ENCODE results near the gene DLST. TPM values are rescaled to one million over a fixed set of nuclear protein-coding genes. Genes with fewer than 3 reads are reported as not detected.

Gene DLST
- total RNA-seq (2014; rRNA removed; shearing (Covaris generic)): 31.9 and 35.2 TPM in 2 replicates

DNA sequence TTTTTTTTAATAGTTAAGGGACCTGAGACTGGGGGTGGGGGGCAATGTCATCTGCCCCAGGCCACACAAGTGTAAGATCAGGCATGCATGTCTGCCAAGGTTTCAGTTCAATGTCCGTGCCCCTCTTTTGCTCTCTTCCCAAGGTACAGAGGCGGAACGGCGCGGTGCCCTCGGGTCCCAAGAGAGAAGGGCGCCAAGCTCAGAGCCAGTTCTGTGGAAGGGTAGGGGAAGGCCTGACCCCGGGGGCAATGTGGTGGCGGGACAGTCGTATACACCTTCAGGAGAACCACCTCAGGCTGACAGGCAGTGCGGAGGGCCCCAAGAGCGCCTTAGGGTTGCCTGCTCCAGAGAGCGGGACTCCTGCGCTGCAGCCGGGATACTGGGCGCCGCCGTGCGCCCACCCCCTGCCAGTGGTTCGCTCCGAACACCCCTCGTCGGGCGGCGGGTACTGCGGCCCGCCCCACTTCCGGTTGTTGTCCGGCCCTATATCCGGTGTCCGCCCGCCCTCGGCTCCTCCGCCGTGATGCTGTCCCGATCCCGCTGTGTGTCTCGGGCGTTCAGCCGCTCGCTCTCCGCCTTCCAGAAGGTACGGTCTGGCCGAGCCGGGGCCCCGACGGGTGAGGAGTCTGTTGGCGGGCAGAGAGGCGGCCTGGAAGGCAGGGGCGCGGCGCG lies at the start of gene DLST:
TSS of gene DLST (plus strand) at position 486 of the 672 bp plus-strand sequence. CDS start at position 524, 38 bp downstream.
- DNase-seq (ENCODE audit: low spot score): peak; percentile 85

DNA sequence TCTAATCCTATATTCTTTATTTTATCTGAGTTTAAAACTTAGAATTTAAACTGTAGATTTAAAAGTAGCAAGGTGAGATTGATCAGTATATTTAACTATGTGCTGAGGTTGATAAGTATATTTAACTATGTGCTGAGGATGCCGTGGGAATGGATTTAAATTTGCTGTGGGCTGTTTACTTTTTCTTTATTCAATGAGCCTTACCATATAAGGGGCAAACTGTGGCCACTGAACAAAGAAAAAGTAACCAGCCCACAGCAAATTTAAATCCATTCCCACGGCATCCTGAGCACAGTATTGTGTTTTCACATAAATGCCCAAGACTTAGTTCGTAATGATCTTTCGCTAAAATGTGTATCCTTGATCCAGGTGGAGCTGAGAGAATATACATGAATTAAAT lies 48.9 kb upstream of the DLST start:
- no peak for DNase-seq (ENCODE audit: low spot score)

DNA sequence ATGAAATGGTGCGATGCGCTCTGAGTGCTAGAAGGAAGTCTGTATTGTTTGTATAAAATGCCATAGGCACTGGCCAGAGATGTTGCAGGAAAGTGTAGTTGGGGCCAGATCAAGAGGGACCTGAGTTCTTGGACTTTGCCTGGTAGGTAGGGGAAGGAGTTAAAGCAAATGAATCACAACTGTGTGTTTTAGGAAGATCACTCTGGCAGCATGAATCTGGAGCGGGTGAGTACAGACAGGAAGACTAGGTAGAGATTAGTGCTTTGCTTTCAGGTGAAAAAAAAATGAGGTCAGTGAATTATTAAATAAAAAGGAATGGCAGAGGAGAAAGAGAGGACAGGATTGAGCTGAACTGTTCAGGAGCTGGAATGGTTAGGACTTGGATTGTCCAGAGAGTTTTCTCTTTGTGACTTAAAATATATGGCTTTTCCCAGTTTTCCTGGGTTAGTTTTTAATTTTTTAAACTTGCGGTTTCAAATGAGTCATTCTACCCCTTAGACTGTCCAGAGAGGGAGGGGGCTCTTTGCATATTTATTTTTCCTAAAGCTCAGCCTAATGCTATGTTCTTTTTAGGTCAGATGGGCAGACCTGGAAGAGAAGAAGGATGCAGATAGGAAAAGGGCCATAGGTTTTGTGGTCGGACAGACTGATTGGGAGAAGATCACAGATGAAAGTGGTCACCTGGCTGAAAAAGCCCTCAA lies 46.9 kb upstream of the DLST start:
- DNase-seq (ENCODE audit: low spot score): no peak

DNA sequence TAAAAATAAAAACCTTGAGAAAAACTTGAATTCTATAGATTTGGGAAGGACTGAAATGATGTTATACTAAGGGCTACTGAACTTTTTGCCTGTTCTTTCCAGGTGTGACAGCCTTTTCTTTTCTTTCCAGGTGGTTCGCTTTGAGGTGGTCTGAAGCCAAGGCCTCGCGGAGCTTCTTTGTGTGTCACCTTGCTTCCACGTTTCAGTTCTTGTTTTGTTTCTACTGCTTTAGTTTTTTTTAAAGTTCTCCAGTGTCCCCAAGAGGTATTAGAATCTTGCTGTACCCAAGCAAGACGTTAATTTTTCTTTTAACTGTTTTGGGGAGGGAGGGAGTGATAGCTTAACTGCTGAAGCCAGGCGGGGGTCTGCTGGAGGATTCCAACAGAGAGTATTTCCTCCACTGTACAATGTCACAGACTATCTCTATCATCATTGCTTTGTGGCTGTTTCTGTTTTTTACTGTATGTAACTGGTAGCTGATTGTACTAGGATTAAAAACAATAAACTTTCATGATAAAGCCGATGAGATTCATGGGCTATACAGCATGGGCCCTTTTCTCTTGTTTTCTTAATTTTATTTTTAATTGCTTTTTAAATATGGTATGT lies 46.0 kb upstream of the DLST start:
- DNase-seq (ENCODE audit: low spot score): no peak

DNA sequence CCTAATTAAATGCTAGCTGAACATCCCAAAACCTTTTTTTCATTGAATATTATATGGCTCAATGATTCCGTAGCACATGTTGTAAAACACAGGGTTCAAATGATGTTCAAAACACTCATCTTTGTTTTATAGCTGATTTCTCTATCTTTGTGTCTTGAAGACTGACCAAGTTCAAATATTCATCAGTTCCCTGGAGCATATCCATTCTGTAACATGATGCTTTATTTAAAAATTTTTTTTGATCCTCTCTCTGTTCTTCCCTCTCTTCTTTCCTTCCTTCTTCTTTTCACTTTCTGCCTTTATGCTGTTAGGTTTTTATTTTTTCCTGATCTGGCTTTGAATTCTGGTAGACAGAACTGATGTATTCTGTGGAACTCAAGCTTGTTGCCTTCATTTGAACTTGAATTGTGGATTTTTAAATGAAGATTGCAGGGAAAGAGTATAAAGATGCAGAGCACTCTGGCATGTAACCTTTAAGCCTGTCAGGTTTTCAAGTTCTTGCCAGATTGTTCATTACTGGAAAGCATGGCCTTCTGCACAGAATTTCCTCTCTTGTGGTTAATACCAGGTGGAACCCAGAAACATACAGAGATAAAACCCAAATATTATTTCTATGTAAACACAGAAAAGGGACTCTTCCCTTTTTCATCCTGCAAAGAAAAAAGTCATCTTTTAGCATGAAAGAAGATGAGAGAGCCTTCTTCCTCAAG lies 45.3 kb upstream of the DLST start:
- DNase-seq (ENCODE audit: low spot score): no peak

DNA sequence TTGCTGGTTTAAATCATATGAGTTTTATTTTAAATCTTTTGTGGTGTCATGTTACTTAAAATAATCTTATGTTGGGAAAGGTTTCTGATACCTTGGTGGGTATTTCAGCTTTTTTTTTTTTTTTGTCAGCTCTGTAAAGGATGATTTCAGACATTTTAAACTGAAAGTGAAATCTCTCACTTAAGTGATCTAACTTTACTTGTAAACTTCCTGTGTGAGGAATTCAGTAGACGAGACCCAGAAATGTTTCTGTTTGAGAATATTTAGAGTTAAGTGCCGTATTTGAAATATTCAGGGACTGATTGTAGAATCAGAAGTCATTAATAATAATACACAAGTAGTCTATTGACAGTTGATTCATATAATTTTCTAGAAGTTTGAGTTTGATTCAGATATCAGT lies 43.5 kb upstream of the DLST start:
- DNase-seq (ENCODE audit: low spot score): no peak

DNA sequence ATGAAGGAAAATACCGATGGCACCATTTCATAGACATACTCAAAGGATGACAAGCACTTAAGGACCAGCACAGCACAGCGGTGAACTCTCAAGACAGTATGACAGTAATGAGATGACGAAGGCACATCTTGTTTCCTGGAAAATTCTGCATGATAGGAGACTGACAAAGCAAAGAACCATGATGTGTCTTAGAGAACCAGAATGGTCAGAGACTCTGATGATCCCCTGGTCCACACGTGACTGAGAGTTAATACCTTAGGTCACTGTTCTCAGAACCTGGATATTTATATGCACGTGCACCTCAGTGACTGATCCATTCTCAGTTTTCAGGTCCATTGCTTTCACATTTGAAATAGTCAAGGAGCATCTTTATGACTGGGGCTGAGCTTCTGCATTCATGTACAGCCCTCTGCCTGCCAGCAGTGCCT lies 41.1 kb upstream of the DLST start:
- no peak for DNase-seq (ENCODE audit: low spot score)

DNA sequence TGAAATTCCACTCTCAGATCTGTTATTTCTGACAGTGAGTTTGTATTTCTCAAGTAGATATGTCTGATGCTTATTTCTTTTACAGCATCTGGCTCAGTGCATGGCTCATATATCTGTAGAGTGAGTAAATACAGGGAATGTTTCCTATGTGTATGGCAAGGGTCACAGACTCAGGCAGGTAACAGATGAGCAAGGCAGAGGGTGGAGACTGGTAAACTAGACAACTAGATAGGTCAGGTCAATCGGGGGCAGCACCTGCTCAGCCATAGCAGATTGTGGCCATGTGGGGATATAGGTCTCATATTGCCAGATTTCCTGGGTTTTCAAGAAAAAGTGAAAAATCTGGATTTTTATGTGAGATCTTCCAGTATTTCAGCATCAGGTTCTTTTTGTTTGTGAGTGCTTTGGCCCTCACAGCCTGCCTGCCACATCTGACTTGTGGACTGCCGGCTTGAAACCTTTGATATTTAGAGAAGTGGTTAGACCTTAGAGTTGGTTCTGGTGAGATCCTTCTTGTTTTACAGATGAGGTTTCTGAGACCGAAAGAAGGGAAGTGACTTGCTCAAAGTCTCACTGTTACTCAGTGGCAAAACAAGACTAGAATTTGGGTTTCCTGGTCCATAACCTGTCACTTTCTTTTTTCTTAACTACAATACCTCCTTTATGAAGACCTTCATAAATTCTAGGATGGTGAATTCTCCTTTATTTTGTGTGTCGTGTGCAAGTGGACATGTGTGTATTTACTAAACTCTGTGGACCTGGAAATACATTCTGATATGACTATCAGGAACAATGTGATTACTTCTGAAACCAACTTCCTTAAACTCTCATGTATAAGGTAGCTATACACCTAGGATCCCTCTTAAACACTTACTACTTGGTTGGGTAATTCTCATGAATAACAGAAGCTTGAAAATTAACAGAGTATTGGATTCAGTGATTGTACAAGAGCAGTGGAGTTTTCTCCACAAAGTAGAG lies 40.2 kb upstream of the DLST start:
- no peak for DNase-seq (ENCODE audit: low spot score)

DNA sequence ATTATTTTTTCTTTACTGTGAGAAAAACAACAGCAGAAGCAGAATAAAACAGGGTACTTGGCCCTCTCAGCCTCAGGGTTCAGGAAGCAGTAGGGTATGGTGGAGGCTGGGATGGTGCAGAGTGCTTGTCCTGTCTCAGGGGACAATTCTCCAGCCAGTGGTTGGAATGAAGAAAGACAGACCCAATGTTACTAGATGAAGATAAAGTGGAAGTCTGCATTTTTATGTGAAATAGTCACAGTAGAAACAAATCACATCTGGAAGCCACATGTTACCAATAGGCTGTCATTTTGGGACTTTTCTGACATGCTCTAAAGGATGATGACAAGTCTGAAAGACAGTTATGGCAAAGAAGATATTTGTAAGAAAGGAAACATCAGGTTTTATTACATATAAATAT lies 38.1 kb upstream of the DLST start:
- no peak for DNase-seq (ENCODE audit: low spot score)

DNA sequence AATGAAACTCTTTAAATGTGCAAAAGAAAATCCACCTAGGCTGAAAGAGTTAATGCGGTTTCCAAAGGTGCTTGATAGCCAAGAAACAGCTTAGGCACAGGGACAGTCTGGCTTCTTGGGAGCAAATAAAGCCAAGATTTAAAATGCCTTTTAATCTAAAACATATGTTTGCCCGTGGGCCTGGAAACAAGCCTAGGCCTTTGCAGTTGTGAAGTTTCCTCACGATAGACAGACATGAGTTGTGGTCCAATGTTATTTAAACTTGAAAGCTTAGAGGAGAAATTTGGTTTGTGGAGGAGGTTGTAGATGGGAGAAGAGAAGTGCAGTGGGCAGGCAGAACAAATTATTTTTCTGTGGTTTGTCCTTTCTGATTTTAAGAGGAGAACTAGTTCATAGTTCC lies 35.5 kb upstream of the DLST start:
- DNase-seq (ENCODE audit: low spot score): no peak

DNA sequence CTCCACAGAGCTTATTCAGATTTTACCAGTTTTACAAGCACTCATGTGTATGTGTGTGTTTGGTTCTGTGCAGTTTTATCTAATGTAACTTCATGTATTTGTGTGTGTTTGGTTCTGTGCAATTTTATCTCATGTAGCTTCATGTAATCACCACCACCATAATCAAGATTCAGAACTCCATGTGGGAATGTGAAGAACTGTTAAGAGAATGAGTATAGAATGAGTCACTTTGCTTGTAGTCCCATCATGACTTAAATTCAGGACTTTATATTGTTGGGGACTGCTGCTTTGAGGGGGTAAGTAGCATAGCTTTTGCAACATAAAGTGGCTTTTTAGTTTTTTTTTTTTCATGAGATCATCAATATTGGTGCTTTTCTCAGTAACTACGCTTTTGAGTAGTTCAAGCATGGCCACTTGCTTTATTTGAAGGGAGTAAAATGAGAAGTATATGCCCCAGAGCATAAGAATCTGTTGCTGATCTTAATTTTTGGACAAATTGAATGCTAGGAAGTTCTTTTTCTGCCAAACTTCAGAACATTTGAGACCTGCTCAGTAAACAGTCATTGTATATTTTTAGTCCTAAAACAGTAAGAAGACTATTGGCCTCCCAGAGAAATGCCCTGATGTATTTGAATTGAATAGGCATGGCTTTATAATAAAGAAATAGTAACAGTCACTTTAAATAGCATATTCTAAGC lies 34.6 kb upstream of the DLST start:
- DNase-seq (ENCODE audit: low spot score): no peak

DNA sequence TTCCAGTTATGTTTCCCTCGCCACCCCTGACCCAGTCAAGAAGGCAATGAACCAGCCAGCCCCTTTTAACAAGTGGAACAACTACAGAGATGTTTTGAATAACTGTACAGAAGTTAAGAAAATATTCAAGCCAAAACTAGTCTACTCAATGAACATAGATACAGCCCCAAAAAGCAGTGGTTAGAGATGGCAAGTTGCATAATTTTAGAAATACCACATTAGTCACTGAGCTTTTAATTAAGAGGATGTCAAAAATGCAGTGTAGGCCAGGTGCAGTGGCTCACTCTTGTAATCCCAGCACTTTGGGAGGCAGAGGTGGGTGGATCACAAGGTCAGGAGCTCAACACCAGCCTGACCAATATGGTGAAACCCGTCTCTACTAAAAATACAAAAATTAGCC lies 32.9 kb upstream of the DLST start:
- DNase-seq (ENCODE audit: low spot score): no peak

DNA sequence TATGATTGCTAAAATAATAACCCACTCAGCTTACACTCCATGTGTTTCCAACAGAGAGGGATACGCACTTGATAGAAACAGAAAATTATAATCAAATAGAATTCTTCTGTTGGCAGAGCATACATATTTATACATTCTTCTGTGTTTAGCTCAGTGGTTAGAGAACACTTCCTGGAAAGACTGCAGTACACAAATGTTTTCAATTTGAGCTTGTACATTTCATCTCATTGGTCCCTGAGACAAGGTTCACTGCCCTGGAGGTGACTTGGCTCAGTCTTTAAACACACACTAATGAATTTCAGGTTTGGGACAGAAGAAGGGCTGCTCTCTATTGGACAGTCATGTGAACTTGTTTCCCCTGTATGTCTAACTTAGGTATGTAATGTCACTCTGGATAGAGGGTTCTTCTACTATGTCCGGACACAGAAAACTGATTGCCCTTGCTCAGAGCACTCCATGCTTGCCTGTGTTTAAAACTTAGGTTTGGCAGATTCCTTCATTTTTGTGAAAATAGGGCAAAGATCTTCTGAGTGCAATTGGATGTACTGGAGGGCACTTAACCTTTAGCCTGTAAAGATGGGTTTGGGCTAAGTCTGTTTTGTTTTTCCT lies 28.7 kb upstream of the DLST start:
- no peak for DNase-seq (ENCODE audit: low spot score)

DNA sequence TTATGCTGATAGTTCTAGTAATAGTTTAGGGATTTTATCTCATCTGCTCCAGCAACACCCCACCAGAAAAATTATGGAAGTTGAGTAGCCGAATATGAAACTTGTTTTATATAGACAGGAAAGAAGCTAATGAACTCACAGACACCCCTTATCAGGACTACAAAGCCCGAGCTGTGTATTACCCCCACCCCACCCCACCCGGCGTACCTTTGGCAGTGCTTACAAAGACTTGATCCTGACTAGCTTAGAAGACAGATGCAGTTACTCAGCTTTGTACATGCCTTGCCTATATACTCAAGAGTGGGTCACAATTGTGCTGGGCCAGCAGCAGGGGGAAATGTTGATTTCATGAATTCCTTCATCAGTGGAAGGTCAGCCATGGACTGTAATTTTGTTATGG lies 28.1 kb upstream of the DLST start:
- no peak for DNase-seq (ENCODE audit: low spot score)

DNA sequence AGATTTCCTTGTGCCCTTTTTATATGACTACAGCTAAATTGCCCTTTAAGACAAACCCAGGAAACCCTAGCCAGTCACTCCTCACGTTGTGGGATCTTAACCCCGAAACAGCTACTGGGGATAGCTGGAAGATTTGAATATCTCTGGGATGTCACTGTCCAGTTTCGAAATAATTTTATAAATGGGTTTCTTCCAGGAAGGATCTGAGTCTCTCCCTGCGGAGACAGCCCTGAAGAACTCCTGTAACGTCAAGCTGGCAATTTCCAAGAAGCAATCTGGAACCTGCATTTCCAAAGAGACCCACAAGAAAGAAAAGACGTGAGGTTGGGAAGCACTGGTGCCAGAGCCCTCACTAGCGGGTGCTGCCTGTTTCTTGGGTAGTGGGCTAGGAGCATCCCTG lies 26.7 kb upstream of the DLST start:
- no peak for DNase-seq (ENCODE audit: low spot score)

DNA sequence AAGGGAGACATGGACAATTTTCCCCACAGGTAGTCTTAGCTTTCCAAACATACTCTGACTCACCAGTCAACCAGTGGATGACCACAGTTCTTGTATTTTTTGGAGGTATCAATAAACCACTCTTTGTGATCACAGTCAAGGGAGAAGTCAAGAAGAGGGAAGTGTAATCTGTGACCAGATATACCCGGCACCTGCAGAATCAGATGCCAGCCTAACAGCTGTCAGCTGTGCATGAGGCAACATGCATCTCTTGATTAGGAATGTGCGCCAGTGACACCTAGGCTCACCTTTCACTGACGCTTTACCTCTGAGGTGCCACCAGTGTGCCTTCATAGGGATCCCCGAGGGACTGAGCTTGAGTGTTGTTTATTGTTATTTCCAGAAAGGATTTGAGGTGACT lies 25.8 kb upstream of the DLST start:
- DNase-seq (ENCODE audit: low spot score): no peak

DNA sequence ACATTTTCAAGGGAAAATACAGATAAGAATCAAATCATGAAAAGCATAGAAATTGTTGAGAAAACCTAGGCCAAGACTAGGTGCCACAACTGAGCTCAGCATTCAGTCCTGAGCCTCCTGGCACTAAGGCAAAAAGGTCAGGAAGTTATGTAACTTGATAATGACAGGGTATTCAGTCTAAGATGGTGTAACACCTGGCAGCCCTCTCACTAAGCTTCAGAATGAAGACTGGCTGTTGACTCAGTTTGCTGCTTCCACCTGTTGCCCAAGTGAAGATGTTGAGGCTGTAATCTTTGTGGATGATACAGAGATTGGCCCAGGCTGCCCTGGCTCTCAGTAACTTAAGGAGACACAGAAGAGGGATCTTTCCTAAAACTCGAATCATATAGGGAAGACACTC lies 25.4 kb upstream of the DLST start:
- DNase-seq (ENCODE audit: low spot score): no peak

DNA sequence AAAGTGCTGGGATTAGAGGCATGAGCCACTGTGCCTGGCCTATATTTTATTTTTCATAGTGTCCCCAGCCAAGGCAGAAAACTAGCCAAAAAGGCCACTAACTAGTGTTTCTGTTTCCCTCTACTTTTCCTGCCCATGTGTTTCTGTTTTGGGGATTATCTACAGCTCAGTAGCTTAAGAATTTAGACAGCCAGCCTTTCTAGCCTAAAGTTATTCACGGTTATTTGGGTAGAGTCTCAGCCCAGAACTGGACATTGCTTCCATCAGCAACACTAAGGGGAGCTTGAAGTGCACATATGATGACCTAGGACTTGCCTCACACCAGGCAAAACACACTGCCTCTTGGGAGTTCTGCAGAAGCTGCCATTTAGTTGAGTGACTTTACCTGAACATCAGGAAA lies 23.7 kb upstream of the DLST start:
- DNase-seq (ENCODE audit: low spot score): no peak

DNA sequence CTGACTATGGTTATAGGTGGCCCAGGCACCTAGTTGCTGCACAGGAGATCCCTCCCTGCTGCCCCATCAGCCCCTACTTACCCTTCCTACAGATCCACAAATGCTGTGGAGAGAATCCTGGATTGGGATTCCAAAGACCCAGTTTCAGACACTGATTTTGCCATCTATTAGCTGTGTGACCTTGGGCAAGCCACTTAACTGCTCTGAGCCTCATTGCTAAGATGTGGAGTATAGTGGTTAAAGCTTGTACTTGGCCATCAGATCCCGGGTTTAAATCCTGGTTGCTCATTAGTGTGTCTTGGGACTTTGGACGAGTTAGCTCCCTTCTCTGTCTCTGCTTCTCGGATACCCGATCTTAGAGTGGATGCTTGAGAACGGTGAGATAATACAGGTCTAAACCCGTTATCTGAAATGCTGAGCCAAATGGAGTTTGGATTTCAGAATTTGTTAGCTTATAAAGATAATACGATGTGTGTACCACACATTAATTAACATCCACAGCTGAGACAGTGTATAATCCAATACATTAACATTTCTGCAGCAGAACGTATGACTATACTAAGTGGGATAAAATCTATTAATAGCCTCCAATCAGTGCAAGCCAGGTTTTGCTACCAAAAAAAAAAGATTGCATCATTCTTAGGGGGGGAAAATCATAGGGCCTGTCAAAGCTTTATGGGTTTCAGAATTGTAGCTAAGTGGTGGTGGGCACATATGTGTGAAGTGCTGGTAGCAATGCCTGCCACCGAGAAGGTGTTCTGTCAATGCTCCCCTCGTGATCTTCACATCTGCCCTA lies 21.8 kb upstream of the DLST start:
- no peak for DNase-seq (ENCODE audit: low spot score)

Data from HT-29 (cell line).